Esophagus muscularis mucosa (tissue), 3 donors: ENCODE measurements around the gene ADCY7.

ENCODE experiments used
- CTCF ChIP-seq, 3 experiments: fragments of 200-600 bp in 2 of 3; fragments of 450-650 bp in 1 of 3; sonication (generic) in 2 of 3; IDR thresholded peaks; one replicate each; pipeline ENCODE4 v1.5.1; 2017 to 2019; ENCODE audit warnings: antibody characterized with exemption in 3 of 3, mild to moderate bottlenecking in 2 of 3, moderate library complexity in 1 of 3
- POLR2A ChIP-seq: fragments of 450-650 bp; IDR thresholded peaks from one replicate; pipeline ENCODE4 v1.6.1; 2017; ENCODE audit warnings: antibody characterized with exemption, moderate library complexity, mild to moderate bottlenecking, low read depth
- POLR2AphosphoS5 ChIP-seq, 2 donors: sonication (generic); formaldehyde crosslinking; IDR thresholded peaks; one replicate each; pipeline ENCODE4 v1.6.1; 2017; ENCODE audit warnings: antibody characterized with exemption in 2 of 2

- TF ChIP-seq CTCF (IDR thresholded peaks at IDR 0.05) = no peak
- TF ChIP-seq POLR2A = no peak
- TF ChIP-seq POLR2AphosphoS5 (IDR thresholded peaks at IDR 0.05) = no peak
Observed at GRCh38 chr16:50322333-50322732, 56.0 kb downstream of the ADCY7 start.
